Inflammatory macrophage (primary cell): Measurements from ENCODE around the gene TNK2.
"Not testable (repeated sequence)": the region's sequence is repeated elsewhere in the genome, so short reads cannot be mapped to it uniquely, and the experiment has no call there.

Source experiments
- DNase-seq, 2 donors: peaks; one replicate each; pipeline ENCODE4 v3.0.0-alpha.2; 2020 to 2022
- total RNA-seq, 18 experiments: gene quantifications; one replicate each; lab custom pipeline; 2026; ENCODE audit warnings: mixed read lengths in 6 of 18, inconsistent platforms in 2 of 18; lab: John Stamatoyannopoulos, UW

Gene TNK2
- total RNA-seq, result 8.8 to 76.5 (median 30.0) reads per million in 18 experiments

DNA sequence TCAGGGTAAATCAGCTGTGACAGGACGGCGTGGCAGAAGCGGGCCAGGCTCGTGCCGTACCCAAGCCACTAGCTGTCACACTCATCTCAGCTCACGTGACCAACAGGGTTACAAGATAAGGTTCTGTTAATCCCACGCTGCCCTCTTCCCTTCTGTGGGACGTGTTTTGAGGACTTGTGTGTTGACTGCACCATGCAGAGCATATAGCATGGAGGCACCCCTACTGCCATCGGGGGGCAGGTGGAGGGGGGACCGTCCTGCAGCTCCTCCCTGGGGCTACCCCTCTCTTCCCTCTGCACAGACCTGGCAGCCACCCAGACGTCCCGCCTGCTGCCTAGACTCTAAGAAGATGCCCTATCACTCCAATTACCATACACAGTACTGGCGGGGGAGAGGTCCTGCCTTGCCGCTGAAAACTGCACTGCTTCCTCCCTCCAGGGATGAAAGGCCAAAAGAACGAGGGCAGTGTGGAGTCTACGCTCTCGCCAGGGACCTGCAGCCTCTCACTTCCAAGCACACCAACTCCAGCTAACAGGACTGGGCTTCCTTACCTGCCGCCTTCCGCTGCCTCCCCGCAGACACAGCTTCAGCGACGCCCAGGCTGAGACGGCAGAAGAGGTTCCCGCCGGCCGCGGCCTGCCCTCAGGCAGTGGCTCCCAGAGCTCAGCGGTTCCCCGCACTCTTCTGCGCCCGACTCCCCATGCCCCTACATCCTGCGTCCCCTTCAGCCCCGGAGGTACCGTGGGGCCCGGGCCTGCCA lies at the start of gene TNK2:
Gene TNK2, minus strand, starts transcription at position 618 of the 760 bp plus-strand sequence. CDS start 19,963 bp downstream, outside the sequence.
- DNase-seq, result peak; percentile 74 to 78

DNA sequence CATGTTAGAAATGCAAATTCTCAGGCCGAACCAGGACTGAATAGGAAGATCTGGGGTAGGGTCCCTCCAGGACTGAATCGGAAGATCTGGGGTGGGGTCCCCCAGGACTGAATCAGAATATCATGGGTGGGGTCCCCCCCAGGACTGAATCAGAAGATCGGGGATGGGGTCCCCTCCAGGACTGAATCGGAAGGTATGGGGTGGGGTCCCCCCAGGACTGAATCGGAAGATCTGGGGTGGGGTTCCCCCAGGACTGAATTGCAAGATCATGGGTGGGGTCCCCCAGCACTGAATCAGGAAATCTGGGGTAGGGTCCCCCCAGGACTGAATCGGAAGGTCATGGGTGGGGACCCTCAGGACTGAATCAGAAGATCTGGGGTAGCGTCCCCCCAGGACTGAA lies 48.2 kb upstream of the TNK2 start:
- no peak for DNase-seq

DNA sequence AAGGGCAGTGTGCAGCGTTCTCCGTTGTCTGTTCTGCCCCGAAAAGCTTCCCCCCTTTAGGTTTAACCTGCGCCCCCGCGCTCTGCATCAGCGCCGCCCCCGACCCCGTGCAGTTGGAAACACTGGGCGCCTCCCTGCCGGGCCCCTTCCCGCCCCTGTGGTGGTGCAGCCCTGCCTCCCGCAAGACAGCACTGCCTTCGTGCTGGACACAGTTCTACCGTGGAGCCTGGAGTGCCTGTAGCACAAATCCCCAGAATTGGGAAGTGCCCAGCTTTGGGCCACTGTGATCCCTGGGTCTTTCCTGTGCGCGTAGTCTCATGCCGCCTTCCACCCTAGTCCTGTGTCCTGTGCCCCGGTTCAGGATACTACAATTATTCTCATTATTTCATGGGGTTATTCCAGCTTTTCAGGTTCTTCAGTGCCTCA lies 47.1 kb upstream of the TNK2 start:
- DNase-seq, result peak in 1 of 2 donors; percentile 36

DNA sequence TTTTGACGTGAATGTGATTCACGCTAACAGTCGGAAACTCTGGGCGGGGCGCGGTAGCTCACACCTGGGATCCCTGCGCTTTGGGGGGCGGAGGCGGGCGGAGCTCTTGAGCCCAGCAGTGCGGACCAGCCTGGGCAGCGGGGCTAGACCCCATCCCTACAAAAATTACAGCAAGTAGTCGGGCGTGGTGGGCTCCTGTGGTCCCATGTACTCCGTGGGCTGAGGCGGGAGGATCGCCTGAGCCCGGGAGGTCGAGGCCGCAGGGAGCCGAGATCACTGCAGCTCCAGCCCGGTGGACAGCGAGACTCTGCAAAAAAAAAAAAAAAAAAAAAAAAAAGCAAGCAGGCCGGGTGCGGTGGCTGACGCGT lies 46.4 kb upstream of the TNK2 start:
- not testable (repeated sequence) for DNase-seq

DNA sequence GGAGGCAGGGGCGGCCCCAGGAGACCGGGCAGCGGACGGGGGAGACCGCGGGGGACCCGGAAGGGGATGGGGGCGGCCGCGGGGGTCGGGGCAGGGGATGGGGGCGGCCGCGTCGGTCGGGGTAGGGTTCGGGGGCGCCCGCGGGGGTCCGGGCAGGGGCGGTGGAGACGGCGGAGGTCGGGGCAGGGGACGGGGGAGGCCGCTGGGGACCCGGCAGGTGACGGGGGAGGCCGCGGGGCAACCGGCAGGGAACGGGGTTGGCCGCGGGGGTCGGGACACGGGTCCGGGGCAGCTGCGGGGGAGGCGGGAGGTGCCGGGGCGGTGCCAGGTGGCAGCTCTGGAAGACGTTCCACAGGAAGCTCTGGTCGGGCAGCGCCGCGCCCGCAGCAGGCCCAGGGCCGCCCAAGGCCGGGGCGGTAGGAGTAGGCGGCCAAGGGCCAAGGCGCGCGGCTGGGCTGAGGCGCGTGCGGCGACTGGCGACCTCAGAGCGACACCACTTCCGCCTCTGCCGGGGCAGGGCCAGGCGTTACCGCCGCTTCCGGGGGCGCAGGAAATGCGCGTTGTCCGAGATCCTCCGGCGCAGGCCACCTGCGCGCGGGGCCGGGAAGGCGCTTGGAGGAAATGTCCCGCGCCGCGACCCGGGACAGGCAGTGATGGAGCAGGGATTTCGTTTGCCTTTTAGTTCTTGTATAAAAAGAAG lies 45.9 kb upstream of the TNK2 start:
- peak; percentile 71 to 94 for DNase-seq

DNA sequence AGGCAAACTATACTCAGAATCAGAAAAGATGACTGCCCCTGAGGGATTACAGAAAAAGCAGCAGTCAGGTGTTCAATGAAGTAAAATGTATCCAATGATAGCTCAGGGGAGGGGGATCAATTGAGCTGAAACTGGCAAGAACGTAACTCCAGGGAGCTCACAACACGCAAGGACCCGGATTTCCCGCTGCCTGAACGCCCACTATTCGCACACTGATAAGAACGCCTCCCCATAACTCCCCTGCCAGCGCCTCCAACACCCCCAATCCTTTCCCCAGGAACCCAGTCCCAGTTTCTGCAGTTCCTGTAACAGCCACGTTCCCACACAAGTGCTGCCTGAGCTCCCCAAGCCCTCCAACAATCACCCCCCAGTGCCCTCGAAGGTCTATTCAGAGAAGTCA lies 44.2 kb upstream of the TNK2 start:
- not testable (repeated sequence) for DNase-seq

DNA sequence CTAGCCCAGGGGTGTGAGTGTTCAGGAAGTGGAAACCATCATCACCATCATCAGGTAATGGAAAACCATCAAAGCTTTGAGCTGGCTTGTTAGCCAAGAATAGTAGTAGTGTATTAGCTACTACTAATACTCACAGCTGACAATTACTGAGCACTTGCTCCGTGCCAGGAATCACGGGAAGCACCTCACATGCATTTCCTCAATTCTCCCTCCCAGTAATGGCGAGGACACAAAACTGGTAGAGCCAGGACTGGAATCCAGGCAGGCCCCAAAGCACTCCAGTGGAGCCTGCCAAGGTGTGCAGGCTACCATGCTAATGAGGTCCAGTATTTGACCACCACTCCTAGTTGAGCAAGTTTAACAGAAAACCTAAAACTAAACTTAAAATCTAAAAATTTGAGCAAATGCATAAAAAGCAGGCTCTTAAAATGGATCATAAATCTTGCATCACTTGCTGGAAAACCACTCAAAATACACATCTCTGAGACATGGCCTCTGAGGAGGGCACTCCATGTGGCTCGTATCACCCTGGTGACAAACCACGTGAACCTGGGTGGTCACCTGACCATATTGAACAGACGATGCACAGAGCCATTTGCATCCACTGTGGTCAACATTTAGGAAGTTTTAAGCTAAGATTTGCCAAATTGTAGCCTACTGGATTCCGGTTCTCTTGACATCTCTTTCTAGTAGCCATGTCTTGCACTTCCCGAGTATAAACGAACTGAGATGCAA lies 43.3 kb upstream of the TNK2 start:
- not testable (repeated sequence) for DNase-seq

DNA sequence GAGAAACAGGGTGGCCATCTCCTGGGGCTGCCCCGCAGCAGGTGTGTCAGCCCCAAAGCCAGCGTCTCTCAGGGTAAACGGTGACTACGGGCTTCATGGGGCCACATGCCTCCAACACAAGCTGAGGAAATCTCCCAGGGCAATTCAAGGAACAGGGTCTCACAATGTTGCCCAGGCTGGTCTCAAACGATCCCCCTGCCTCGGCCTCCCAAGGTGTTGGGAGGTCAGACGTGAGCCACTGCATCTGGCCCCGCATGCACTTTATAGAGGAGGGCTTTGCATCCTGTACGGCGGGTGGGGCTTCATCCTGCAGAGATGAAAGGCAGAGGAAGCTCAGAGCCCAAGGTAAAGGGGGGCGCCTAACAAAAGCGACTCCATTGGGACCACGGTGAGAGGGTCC lies 42.4 kb upstream of the TNK2 start:
- not testable (repeated sequence) for DNase-seq

DNA sequence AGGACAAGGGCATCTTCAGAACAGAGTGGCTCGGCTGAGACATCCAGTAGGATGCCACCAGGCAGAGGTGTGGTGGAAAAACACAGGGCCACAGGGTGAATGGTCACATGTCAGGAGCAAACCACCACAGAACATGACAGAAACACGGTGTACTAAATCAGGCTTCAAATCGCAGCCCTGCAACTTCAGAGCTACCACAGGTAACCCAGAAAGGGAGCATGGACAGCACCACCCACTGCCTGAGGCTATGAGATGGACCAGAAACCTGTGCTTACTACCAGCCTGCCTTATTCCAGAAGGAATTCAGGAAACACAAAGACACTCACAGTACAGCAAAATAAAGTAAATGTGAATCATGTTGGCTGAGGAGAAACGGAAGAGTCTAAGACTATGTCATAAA lies 41.8 kb upstream of the TNK2 start:
- not testable (repeated sequence) for DNase-seq

DNA sequence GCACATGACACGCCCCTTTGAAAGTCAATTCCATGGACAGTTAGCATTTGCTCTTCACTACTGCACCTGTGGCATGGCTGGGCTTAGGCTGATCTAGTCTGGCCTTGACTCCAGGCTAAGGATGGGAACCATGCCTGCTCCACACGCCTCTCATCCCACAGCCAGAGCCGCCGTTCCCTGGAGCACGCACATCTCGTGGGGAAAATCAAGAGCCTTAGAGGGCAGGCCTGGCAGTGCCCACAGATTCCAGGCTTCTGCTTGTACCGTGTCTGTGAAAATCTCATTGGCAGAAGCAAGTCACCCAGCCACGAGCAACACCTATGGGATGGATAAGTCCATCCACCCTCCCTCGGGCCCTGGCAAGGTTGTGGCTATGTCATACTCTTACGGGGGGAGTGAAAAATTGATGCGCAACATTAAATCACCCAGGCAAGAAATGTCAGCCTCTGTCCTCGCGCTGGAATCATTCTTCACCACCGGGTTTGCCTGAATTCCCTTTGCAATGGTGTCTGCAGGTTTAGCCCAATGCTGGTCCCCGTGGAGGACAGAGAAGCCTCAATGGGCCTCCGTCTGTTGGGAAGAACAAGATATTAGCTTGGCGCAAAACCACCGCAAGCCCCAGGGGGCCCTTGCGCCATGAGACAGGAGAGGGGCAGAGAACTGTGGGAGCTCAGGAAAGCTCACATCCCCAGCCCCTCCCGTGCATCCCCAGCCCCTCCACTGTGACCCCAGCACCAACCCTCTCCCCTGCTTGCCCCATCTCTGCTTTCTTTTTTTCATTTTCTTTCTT lies 38.8 kb upstream of the TNK2 start:
- DNase-seq, result not testable (repeated sequence)

DNA sequence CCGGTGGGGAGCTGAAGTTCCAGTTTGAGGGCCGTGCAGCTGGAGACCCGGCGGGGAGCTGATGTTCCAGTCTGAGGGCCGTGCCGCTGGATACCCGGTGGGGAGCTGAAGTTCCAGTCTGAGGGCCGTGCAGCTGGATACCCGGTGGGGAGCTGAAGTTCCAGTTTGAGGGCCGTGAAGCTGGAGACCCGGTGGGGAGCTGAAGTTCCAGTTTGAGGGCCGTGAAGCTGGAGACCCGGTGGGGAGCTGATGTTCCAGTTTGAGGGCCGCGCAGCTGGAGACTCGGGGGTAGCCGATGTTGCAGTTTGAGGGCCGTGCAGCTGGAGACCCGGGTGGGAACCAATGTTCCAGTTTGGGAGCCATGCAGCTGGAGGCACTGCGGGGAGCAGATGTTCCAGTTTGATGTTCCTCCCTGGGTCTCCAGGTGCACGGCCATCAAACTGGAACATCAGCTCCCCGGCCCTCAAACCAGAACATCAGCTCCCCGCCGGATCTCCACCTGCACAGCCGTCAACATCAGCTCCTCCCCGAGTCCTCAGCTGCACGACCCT lies 33.0 kb upstream of the TNK2 start:
- not testable (repeated sequence) for DNase-seq

DNA sequence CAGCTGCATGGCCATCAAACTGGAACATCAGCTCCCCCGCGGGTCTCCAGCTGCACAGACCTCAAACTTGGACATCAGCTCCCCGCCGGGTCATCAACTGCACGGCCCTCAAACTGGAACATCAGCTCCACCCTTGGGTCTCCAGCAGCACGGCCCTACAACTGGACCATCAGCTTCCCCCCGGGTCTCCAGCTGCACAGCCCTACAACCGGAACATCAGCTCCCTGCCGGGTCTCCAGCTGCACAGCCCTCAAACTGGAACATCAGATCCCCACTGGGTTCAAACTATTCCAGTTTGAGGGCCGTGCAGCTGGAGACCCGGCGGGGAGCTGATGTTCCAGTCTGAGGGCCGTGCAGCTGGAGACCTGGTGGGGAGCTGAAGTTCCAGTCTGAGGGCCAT lies 32.5 kb upstream of the TNK2 start:
- DNase-seq, result not testable (repeated sequence)

DNA sequence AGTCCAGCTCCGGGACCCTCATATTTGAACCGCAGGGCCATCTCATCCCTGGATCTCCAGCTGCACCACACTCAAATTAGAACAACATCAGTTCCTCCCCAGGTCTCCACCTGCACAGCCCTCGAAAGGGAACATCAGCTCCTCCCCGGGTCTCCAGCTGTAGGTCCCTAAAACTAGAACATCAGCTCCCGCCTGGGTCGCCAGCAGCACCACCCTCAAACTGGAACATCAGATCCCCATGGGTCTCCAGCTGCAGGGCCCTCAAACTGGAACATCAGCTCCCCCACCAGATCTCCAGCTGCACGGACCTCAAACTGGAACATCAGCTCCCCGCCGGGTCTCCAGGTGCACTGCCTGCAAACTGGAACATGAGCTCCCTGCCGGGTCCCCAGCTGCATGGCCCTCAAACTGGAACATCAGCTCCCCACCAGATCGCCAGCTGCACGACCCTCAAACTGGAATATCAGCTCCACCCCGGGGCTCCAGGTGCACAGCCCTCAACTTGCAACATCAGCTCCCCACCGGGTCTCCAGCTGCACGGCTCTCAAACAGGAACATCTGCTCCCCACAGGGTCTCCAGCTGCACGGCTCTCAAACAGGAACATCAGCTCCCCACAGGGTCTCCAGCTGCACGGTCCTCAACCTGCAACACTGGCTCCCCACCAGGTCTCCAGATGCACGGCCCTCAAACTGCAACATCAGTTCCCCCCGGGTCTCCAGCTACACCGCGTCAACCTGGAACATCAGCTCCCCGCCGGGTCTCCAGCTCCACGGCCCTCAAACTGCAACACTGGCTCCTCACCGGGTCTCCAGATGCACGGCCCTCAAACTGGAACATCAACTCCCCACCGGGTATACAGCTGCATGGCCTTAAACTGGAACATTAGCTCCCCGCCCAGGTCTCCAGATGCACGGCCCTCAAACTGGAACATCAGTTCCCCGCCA lies 31.4 kb upstream of the TNK2 start:
- not testable (repeated sequence) for DNase-seq

DNA sequence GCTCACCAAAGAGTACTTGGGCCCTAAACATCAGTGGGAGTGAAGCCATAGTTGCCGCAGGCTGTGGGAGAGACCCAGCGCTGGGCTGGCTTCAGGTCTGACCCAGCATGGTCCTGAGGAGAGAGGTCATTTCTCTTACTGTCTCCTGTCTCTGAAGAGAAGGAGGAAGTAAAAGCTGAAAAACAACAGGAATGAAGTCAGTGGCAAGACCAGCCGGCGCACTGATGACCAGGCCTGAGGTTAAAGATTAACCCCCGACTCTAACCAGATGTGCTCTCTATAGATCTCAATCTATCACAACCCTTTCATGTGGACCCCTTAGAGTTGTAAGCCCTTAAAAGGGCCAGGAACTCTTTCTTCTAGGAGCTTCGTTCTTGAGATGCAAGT lies 24.7 kb upstream of the TNK2 start:
- not testable (repeated sequence) for DNase-seq

DNA sequence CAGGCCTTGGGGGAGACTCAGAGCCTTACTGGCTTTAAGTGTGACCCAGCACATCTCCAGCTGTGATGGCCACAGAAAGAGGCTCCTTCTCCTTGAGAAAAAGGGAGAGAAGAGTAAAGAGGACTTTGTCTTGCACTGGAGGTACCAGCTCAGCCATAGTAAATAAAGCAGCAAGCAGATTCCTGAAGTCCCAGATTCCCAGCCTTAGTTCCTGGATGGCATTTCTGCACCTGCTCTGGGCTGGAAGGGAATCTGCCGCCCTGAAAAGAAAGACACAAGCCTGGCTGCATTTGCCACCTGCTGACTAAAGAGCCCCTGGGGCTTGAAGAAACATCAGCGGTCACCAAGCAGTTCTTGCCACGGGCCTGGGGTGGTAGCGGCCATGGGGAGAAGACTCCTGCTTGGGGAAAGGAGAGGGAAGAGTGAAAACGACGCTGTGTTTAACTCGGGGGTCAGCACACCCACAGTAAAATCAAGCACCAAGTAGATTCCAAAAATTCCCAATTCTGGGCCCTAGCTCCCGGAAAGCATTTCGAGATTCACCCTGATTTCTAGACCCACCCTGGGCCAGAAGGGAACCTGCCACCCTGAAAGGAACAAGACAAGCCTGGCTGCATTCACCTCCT lies 24.2 kb upstream of the TNK2 start:
- no peak for DNase-seq

DNA sequence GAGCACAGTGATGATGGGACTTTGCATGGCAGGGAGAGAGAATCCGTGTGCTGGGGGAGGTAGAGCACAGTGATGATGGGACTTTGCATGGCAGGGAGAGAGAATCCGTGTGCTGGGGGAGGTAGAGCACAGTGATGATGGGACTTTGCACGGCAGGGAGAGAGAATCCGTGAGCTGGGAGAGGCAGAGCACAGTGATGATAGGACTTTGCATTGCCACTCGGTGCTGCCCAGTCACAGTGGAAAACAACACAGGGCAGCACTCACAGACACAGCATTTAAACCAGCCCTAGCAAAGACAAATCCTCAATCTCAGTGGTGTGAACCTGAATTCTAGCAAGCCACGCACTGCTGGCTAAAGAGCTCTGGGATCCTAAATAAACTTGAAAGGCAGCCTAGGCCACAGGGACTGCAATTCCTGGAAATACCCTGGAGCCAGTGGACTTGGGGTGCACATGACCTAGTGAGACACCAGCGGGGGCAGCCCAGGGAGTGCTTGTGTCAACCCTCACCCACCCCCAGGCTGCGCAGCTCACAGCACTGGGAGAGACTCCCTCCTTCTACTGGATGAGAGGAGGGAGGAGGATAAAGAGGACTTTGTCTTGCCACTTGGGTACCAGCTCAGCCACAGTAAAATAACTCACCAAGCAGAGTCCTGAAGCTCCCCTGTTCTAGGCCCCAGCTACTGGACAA lies 23.4 kb upstream of the TNK2 start:
- no peak for DNase-seq

DNA sequence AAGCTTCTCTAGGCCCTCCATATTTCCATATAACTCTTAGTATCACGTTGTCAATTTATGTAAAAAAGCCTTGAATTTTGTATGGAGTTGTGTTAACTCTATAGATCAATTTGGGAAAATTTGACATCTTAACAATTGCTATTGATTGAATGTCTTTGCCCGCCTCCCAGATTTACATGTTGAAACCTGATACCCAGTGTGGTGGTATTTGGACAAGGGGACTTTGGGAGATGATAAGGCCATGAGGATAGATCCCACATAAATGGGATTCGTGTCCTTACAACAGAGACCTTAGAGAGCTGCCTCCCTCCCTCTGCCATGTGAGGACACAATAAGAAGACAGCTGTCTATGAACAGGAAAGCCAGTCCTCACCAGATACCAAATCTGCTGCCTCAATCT lies 21.1 kb upstream of the TNK2 start:
- DNase-seq, result no peak

DNA sequence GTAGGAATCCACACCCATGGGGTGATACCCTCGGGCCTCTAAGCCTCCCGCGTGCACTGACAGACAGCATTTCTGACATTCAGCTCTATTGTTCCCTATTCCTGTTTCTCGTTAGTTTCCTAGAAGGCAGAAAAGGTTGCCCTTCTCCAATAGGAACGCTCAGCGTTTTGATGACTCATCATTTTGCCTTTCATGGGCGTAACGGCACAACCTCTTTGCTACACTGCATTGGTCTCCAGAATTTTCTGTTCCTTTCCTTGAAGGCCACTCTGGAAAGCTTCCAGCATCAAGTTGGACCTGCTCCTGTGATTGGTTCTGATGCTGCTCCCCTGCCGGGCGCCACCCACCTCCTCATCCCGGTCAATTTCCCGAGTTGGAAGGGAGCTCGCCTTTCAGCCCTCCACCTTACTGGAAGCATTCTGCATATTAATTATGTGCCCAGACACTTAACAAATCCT lies 13.0 kb upstream of the TNK2 start:
- peak in 1 of 2 donors; percentile 26 for DNase-seq

DNA sequence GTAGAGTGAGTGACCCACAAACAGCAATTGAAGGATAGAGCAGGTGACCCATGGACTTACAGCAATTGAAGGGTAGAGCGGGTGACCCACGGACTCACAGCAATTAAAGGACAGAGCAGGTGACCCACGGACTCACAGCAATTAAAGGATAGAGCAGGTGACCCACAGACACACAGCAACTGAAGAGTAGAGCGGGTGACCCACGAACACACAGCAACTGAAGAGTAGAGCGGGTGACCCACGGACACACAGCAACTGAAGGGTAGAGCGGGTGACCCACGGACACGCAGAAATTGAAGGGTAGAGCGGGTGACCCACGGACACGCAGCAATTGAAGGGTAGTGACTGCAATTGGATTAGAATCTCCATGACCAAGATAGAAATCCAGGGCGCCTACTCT lies 9.8 kb upstream of the TNK2 start:
- DNase-seq, result no peak

DNA sequence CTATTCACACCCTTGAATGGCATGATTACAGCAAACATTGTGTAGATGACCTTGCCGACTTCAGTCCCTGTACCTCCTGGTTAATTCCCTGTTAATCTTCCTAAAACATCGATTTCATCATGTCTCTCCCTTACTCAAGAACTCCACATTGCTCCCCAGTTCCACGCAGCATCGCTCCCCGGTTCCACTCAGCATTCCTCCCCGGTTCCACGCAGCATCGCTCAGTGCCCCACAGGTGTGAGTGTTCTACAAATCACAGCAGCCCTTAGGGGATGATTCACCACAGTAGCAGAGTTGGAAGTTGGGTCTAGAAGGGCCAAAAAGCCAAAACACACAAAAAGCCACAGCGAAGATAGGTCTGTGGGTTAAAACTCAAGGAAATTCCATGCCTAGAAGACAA lies 8.6 kb upstream of the TNK2 start:
- no peak for DNase-seq
